Measurements from ENCODE around the gene TRPM4. TPM values are rescaled to one million over a fixed set of nuclear protein-coding genes. Genes with fewer than 3 reads are reported as not detected.

The TRPM4 gene
- total and polyA plus RNA-seq, 2 of the 13 experiments (the other 11 are each of a cell fraction or from before 2014, with no cell fraction given), result 1.9 to 4.3 TPM

DNA sequence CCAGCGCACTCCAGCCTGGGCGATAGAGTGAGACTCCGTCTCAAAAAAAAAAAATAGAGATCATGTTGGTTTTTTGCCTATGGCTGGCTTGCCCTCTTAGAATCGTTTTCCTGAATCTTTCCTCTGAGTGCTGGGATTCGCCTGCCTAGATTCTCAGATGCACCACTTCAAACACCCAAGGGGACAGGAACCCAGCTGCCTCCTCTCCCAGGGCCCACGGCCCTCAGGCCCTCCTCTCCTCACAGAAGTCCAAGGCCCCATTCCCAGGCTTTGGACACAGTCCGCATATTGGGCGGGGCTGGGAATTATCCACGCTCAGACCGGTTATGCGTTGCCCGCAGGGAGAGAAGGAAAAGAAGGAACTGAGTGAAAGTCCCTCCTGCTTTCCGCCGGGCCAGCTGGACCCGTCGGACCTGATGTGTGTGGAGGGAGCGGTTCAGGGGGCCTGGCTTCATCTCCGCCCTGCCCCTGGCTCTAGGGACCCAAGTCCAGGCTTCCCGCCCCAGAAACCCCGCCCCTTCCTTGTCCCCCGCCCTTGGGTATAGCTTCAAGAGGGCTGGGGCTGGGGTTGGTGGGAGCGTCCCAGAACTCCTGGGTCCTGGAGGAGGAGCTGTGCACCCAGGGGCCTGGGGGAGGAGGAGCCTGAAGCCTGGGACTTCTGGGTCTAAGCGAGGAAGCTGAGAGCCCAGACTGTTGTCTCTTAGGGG, 32.4 kb upstream of the TRPM4 start (continued):
- TF ChIP-seq HIVEP1 (CRISPR knock-in tag; IDR thresholded peaks at IDR 0.05) (peak; percentile 21; the same call in 1 of the 2 replicates), SAP130 (CRISPR knock-in tag; IDR thresholded peaks at IDR 0.05; ENCODE audit: low read depth) (peak; percentile 84), NONO (IDR thresholded peaks at IDR 0.05) (no peak), NONO (CRISPR knock-in tag; conservative IDR thresholded peaks at IDR 0.05) (0 out of 2 replicates have a peak, but pooled peaks have one; percentile 33), ZBTB37 (CRISPR knock-in tag; IDR thresholded peaks at IDR 0.05) (0 out of 2 replicates have a peak, but pooled peaks have one; percentile 11), ZNF234 (CRISPR knock-in tag; conservative IDR thresholded peaks at IDR 0.05) (no peak), ZBTB20 (CRISPR knock-in tag; IDR thresholded peaks at IDR 0.05; ENCODE audit: borderline replicate concordance, low read depth) (peak; percentile 47; the same call in 1 of the 2 replicates), ZMAT3 (CRISPR knock-in tag; conservative IDR thresholded peaks at IDR 0.05) (peak; percentile 67; the same call in 1 of the 2 replicates), ZNF30 (CRISPR knock-in tag; IDR thresholded peaks at IDR 0.05) (no peak), TBX2 (CRISPR knock-in tag; IDR thresholded peaks at IDR 0.05; ENCODE audit: borderline replicate concordance) (peak; percentile 50), LCORL (IDR thresholded peaks at IDR 0.05) (no peak), LCORL (CRISPR knock-in tag; IDR thresholded peaks at IDR 0.05) (peak; percentile 48; the same call in 1 of the 2 replicates), EED (CRISPR knock-in tag; IDR thresholded peaks at IDR 0.05) (0 out of 2 replicates have a peak, but pooled peaks have one; percentile 26), HBP1 (CRISPR knock-in tag; IDR thresholded peaks at IDR 0.05; ENCODE audit: low read depth) (no peak), FOXO1 (CRISPR knock-in tag; IDR thresholded peaks at IDR 0.05) (peak; percentile 12; the same call in 1 of the 2 replicates), ZNF317 (CRISPR knock-in tag; IDR thresholded peaks at IDR 0.05) (0 out of 2 replicates have a peak, but pooled peaks have one; percentile 37), HDAC2 (CRISPR knock-in tag; IDR thresholded peaks at IDR 0.05) (peak; percentile 56), GATAD2A (CRISPR knock-in tag; IDR thresholded peaks at IDR 0.05) (0 out of 2 replicates have a peak, but pooled peaks have one; percentile 23), ZNF607 (CRISPR knock-in tag; IDR thresholded peaks at IDR 0.05; ENCODE audit: borderline replicate concordance) (peak; percentile 81; the same call in 1 of the 2 replicates), ZNF772 (CRISPR knock-in tag; IDR thresholded peaks at IDR 0.05) (0 out of 2 replicates have a peak, but pooled peaks have one; percentile 56), DMAP1 (CRISPR knock-in tag; IDR thresholded peaks at IDR 0.05) (peak; percentile 49; the same call in 1 of the 2 replicates), ZBED4 (CRISPR knock-in tag; IDR thresholded peaks at IDR 0.05; ENCODE audit: borderline replicate concordance) (peak; percentile 70; the same call in 1 of the 2 replicates)
- TF ChIP-seq, protein P1, sequence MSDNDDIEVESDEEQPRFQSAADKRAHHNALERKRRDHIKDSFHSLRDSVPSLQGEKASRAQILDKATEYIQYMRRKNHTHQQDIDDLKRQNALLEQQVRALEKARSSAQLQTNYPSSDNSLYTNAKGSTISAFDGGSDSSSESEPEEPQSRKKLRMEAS (IDR thresholded peaks at IDR 0.05), result peak; percentile 58

Data from HepG2 (cell line).